H1 (cell line): Measurements from ENCODE around the gene ZNF532. TPM values are rescaled to one million over a fixed set of nuclear protein-coding genes. Genes with fewer than 3 reads are reported as not detected.
A peak's percentile ranks its signal among the peaks of the same experiment; 100 is the strongest.

Experiments used
- CTCF ChIA-PET: fragments of 300-600 bp; sonication (Branson Sonifier 250); formaldehyde crosslinking; loops from one replicate; lab custom pipeline; 2021; ENCODE audit not compliant: partially characterized antibody; lab: Charles Lee
- POLR2A ChIA-PET: fragments of 300-600 bp; sonication (Branson Sonifier 250); formaldehyde crosslinking; loops from one replicate; lab custom pipeline; 2021; ENCODE audit warnings: inconsistent platforms; ENCODE audit not compliant: partially characterized antibody; lab: Charles Lee
- DNase-seq, 2 experiments: peaks; one replicate each; pipeline versions ENCODE4 v3.0.0 to v3.0.0-alpha.2; 2010 to 2022; ENCODE audit warnings: low spot score in 2 of 2, low read depth in 1 of 2, mixed read lengths in 1 of 2
- FAIRE-seq: peaks from 2 replicates; lab custom pipeline; 2011; peaks lifted over from hg19 to GRCh38; lab: Jason Lieb, UNC
- H2AFZ ChIP-seq: 2 replicates; pipeline ENCODE4 v1.8.1; 2012; ENCODE audit warnings: low read length, inconsistent platforms
- H2AK5ac ChIP-seq: 2 replicates; pipeline ENCODE4 v1.6.1; 2013; ENCODE audit warnings: low read depth, low read length
- H2BK120ac ChIP-seq: replicated peaks from 2 replicates; pipeline ENCODE3; 2013; ENCODE audit warnings: low read depth, low read length, inconsistent platforms
- H2BK12ac ChIP-seq: 2 replicates; pipeline ENCODE4 v1.6.1; 2013; ENCODE audit warnings: low read depth, low read length
- H2BK15ac ChIP-seq: 2 replicates; pipeline ENCODE4 v1.6.1; 2013; ENCODE audit warnings: low read length
- H2BK20ac ChIP-seq: 2 replicates; pipeline ENCODE4 v1.6.1; 2013; ENCODE audit warnings: low read length
- H2BK5ac ChIP-seq: 2 replicates; pipeline ENCODE4 v1.6.1; 2013; ENCODE audit warnings: low read depth, low read length
- H3K14ac ChIP-seq: 2 replicates; pipeline ENCODE4 v1.6.1; 2013; ENCODE audit warnings: inconsistent platforms; ENCODE audit not compliant: insufficient read length
- H3K18ac ChIP-seq: 2 replicates; pipeline ENCODE4 v1.6.1; 2013; ENCODE audit warnings: low read length; ENCODE audit errors: extremely low read depth
- H3K23ac ChIP-seq: 2 replicates; pipeline ENCODE4 v1.6.1; 2013; ENCODE audit warnings: inconsistent platforms; ENCODE audit not compliant: insufficient read length
- H3K23me2 ChIP-seq: 2 replicates; pipeline ENCODE4 v1.6.1; 2013; ENCODE audit warnings: low read depth, low read length
- H3K27ac ChIP-seq: 2 replicates; pipeline ENCODE4 v1.6.1; 2011; ENCODE audit warnings: low read depth, low read length, inconsistent platforms
- H3K27me3 ChIP-seq, 4 experiments: replicated peaks in 1 of 4; 1 replicate in 1 of 4; 2 replicates in 3 of 4; pipeline versions ENCODE4 v1.6.1 to v1.8.1; 2011 to 2013; ENCODE audit warnings: low read length in 3 of 4, mild to moderate bottlenecking in 3 of 4, inconsistent platforms in 2 of 4, mixed read lengths in 2 of 4, moderate library complexity in 1 of 4; ENCODE audit not compliant: control insufficient read depth in 3 of 4, insufficient read depth in 3 of 4; ENCODE audit errors: extremely low read depth in 1 of 4
- H3K36me3 ChIP-seq, 4 experiments: 2 replicates each; pipeline versions ENCODE4 v1.6.1 to v1.8.1; 2011 to 2013; ENCODE audit warnings: mild to moderate bottlenecking in 4 of 4, low read length in 3 of 4, moderate library complexity in 2 of 4, control low read depth in 1 of 4, inconsistent platforms in 1 of 4; ENCODE audit not compliant: insufficient read depth in 4 of 4, control insufficient read depth in 2 of 4
- H3K4ac ChIP-seq: replicated peaks from 2 replicates; pipeline ENCODE3; 2013; ENCODE audit warnings: low read length, low read depth, mixed read lengths, inconsistent platforms; ENCODE audit not compliant: insufficient read length
- H3K4me1 ChIP-seq, 4 experiments: replicated peaks in 1 of 4; 1 replicate in 1 of 4; 2 replicates in 3 of 4; pipeline versions ENCODE4 v1.6.1 to v1.8.1; 2011 to 2013; ENCODE audit warnings: low read length in 3 of 4, inconsistent platforms in 2 of 4, mixed read lengths in 1 of 4; ENCODE audit not compliant: insufficient read depth in 4 of 4, control insufficient read depth in 3 of 4
- H3K4me2 ChIP-seq, 2 experiments: 2 replicates each; pipeline versions ENCODE4 v1.6.1 to v1.8.1; 2011 to 2013; ENCODE audit warnings: low read depth in 2 of 2, low read length in 2 of 2, control low read depth in 1 of 2, inconsistent platforms in 1 of 2, mild to moderate bottlenecking in 1 of 2; ENCODE audit not compliant: insufficient read depth in 1 of 2
- H3K4me3 ChIP-seq, 4 experiments: fragments of 200-600, 300-600 bp in 1 of 4; sonication (generic), shearing (Covaris generic), sonication (Bioruptor Twin) in 1 of 4; 2 replicates each; pipeline versions ENCODE4 v1.5.1 to v1.8.1; 2011 to 2016; ENCODE audit warnings: low read length in 4 of 4, low read depth in 3 of 4, control low read depth in 2 of 4, inconsistent platforms in 2 of 4, mild to moderate bottlenecking in 2 of 4, mixed read lengths in 1 of 4, moderate library complexity in 1 of 4; ENCODE audit not compliant: insufficient read depth in 2 of 4; ENCODE audit errors: extremely low read depth in 1 of 4
- H3K56ac ChIP-seq: replicated peaks from 2 replicates; pipeline ENCODE3; 2013; ENCODE audit warnings: low read depth, mild to moderate bottlenecking, mixed read lengths, low read length, inconsistent platforms; ENCODE audit not compliant: insufficient read length
- H3K79me1 ChIP-seq: 2 replicates; pipeline ENCODE4 v1.6.1; 2013; ENCODE audit warnings: low read depth, low read length, control low read depth
- H3K79me2 ChIP-seq, 2 experiments: 2 replicates each; pipeline versions ENCODE4 v1.6.1 to v1.8.1; 2012 to 2013; ENCODE audit warnings: low read length in 2 of 2, mild to moderate bottlenecking in 2 of 2, inconsistent platforms in 1 of 2; ENCODE audit not compliant: insufficient read depth in 2 of 2, control insufficient read depth in 1 of 2
- H3K9ac ChIP-seq, 4 experiments: replicated peaks in 1 of 4; 1 replicate in 1 of 4; 2 replicates in 3 of 4; pipeline versions ENCODE4 v1.6.1 to v1.8.1; 2011 to 2013; ENCODE audit warnings: low read depth in 3 of 4, low read length in 3 of 4, control low read depth in 2 of 4, mild to moderate bottlenecking in 2 of 4, moderate library complexity in 2 of 4, inconsistent platforms in 1 of 4; ENCODE audit errors: extremely low read depth in 1 of 4
- H3K9me3 ChIP-seq, 2 experiments: 2 replicates each; pipeline versions ENCODE4 v1.6.1 to v1.8.1; 2012 to 2013; ENCODE audit warnings: mild to moderate bottlenecking in 2 of 2, moderate library complexity in 2 of 2, control low read depth in 1 of 2, inconsistent platforms in 1 of 2, low read depth in 1 of 2, low read length in 1 of 2, mixed read lengths in 1 of 2; ENCODE audit not compliant: insufficient read depth in 2 of 2
- H4K20me1 ChIP-seq, 2 experiments: replicated peaks in 1 of 2; 2 replicates each; pipeline versions ENCODE3 to v1.8.1; 2011 to 2013; ENCODE audit warnings: inconsistent platforms in 2 of 2, low read length in 2 of 2, mild to moderate bottlenecking in 1 of 2; ENCODE audit not compliant: insufficient read depth in 2 of 2, control insufficient read depth in 1 of 2
- H4K5ac ChIP-seq: 2 replicates; pipeline ENCODE4 v1.6.1; 2013; ENCODE audit warnings: low read length, low read depth, mixed read lengths, inconsistent platforms; ENCODE audit not compliant: insufficient read length
- H4K8ac ChIP-seq: 2 replicates; pipeline ENCODE4 v1.8.0; 2013; ENCODE audit warnings: mild to moderate bottlenecking, moderate library complexity, low read length, inconsistent platforms; ENCODE audit not compliant: insufficient read depth; ENCODE audit errors: extremely low read depth
- H4K91ac ChIP-seq: replicated peaks from 2 replicates; pipeline ENCODE3; 2013; ENCODE audit warnings: low read length, mixed read lengths, inconsistent platforms; ENCODE audit not compliant: insufficient read length
- WGBS, 2 experiments: shearing (Covaris generic) in 1 of 2; methylation state at CpG; one replicate each; pipeline versions ENCODE4 v1.1.6 to v1.1.7; 2013 to 2015; ENCODE audit warnings: low lambda C conversion rate in 2 of 2, mixed read lengths in 2 of 2, inconsistent platforms in 1 of 2, low coverage in 1 of 2, missing lambda C conversion rate in 1 of 2; ENCODE audit not compliant: insufficient replicate concordance in 2 of 2, insufficient coverage in 1 of 2, insufficient read length in 1 of 2; ENCODE audit errors: extremely low coverage in 1 of 2, missing lambda C conversion rate in 1 of 2; 5-methylcytosine and 5-hydroxymethylcytosine counted together
- polyA plus RNA-seq, 7 experiments: library from polyadenylated mRNA; depleted of rRNA in 3 of 7; stranded (reverse) in 5 of 7; unstranded in 2 of 7; fragments of >200 nt in 5 of 7; fragments of 200-250 nt in 2 of 7; gene quantifications; 1 replicate in 5 of 7; 2 replicates in 1 of 7; 4 replicates in 1 of 7; pipeline versions ENCODE4 v1.2.1 to v1.2.3, GENCODE V29; 2011 to 2013; ENCODE audit warnings: missing spikeins in 2 of 7, mixed read lengths in 2 of 7
- total RNA-seq: library from RNA; stranded (reverse); fragmentation: NEBNext Ultra II Directional; extraction: Animal tissue kit (Norgen Biotek cat#: 25700); gene quantifications from 2 replicates; pipeline ENCODE4 v1.2.1, GENCODE V29; 2021

The ZNF532 gene
- total and polyA plus RNA-seq, 2 of the 8 experiments (the other 6 are each of a cell fraction or from before 2014, with no cell fraction given) = 143 to 240 TPM

GRCh38 chr18:58951986-58952702, 87.5 kb downstream of the ZNF532 start:
- H4K8ac ChIP-seq = no peak overlapping the region
- H4K5ac ChIP-seq = no peak overlapping the region
- H3K79me2 ChIP-seq = peaks cover 0 to 61% of the 10 kb centered on the region in 2 experiments; a peak in 2 of 4 replicates
- H2BK120ac ChIP-seq = no peak overlapping the region
- peaks cover 0 to under 1% of the 10 kb centered on the region in 2 experiments for H4K20me1 ChIP-seq
- H2BK15ac ChIP-seq = no peak overlapping the region
- H3K4me3 ChIP-seq = no peak overlapping the region
- no peaks in the 10 kb centered on the region for H3K4me1 ChIP-seq
- H3K27me3 ChIP-seq = no peaks in the 10 kb centered on the region
- H2BK5ac ChIP-seq = no peak overlapping the region
- H3K4me2 ChIP-seq = no peak overlapping the region
- no peak overlapping the region for H3K9ac ChIP-seq
- no peaks in the 10 kb centered on the region for H3K9me3 ChIP-seq
- no peak overlapping the region for H3K23ac ChIP-seq
- H3K4ac ChIP-seq = no peak overlapping the region
- H3K79me1 ChIP-seq = no peaks in the 10 kb centered on the region; the same call in 1 of the 2 replicates
- peaks cover 11 to 83% (median 52%) of the 10 kb centered on the region in 4 experiments for H3K36me3 ChIP-seq
- no peak overlapping the region for H2AK5ac ChIP-seq
- H2BK12ac ChIP-seq = no peak overlapping the region
- H3K56ac ChIP-seq = no peak overlapping the region
- no peak overlapping the region for H3K18ac ChIP-seq
- H3K23me2 ChIP-seq = no peaks in the 10 kb centered on the region
- WGBS, 2 experiments = 88% methylated on average over 4 of the region's 4 CpGs; no CpG with 5 or more reads in 1 of the 2 experiments
- FAIRE-seq (no peak), DNase-seq (no peak)
- H4K91ac ChIP-seq = no peak overlapping the region
- no peak overlapping the region for H3K14ac ChIP-seq
- H2AFZ ChIP-seq = no peak overlapping the region
- ChIA-PET CTCF (interaction anchor here (0.8 kb wide), 1 partner anchor 118 kb away, joined by 4 read pairs; no protein-coding TSS in a partner anchor), POLR2A (interaction anchor here (0.9 to 1.9 kb wide), 3 partner anchors 9 to 74 kb away, joined by 3 to 6 read pairs (median 3); no protein-coding TSS in a partner anchor)
- no peak overlapping the region for H2BK20ac ChIP-seq
- 0 out of 2 replicates have a peak overlapping the region, but pooled peaks have one; percentile 21 for H3K27ac ChIP-seq
